Suprapubic skin (tissue), 4 donors: Measurements from ENCODE around the gene UTRN. TPM values are rescaled to one million over a fixed set of nuclear protein-coding genes. Genes with fewer than 3 reads are reported as not detected.

Source experiments
- DNase-seq, 2 donors: peaks; one replicate each; pipeline ENCODE4 v3.0.0-alpha.2; 2019; ENCODE audit warnings: low spot score in 2 of 2
- H3K27ac ChIP-seq: fragments of 200-600 bp; sonication (generic); one replicate; pipeline ENCODE4 v1.5.1; 2019
- H3K27me3 ChIP-seq: fragments of 200-600 bp; sonication (generic); one replicate; pipeline ENCODE4 v1.5.1; 2019
- H3K36me3 ChIP-seq: fragments of 200-600 bp; sonication (generic); one replicate; pipeline ENCODE4 v1.5.1; 2019
- H3K4me1 ChIP-seq: fragments of 200-600 bp; sonication (generic); one replicate; pipeline ENCODE4 v1.5.1; 2019
- H3K4me3 ChIP-seq: fragments of 200-600 bp; sonication (generic); one replicate; pipeline ENCODE4 v1.5.1; 2019; ENCODE audit warnings: mild to moderate bottlenecking
- H3K9me3 ChIP-seq: fragments of 200-600 bp; sonication (generic); one replicate; pipeline ENCODE4 v1.5.1; 2019
- EP300 ChIP-seq: sonication (generic); formaldehyde crosslinking; IDR thresholded peaks from one replicate; pipeline ENCODE4 v1.6.1; 2017; ENCODE audit warnings: antibody characterized with exemption
- POLR2A ChIP-seq, 2 donors: fragments of 450-650 bp; IDR thresholded peaks; one replicate each; pipeline ENCODE4 v1.6.1; 2017; ENCODE audit warnings: antibody characterized with exemption in 2 of 2, mild to moderate bottlenecking in 2 of 2, moderate library complexity in 2 of 2
- POLR2AphosphoS5 ChIP-seq, 3 donors: sonication (generic); formaldehyde crosslinking; IDR thresholded peaks; one replicate each; pipeline ENCODE4 v1.6.1; 2017; ENCODE audit warnings: antibody characterized with exemption in 3 of 3
- WGBS: methylation state at CpG from one replicate; pipeline ENCODE4 v1.1.5; 2018; 5-methylcytosine and 5-hydroxymethylcytosine counted together
- total RNA-seq, 4 donors: library from RNA; depleted of rRNA; stranded (reverse); fragments of >200 nt; gene quantifications; one replicate each; pipeline ENCODE4 v1.1.0, GENCODE V29; 2016
- TF ChIP-seq, protein P1 (sequence below), 2 donors: fragments of 200-600 bp in 1 of 2; fragments of 450-650 bp in 1 of 2; sonication (generic) in 1 of 2; IDR thresholded peaks; one replicate each; pipeline ENCODE4 v1.5.1; 2016 to 2019; ENCODE audit warnings: antibody characterized with exemption in 2 of 2, mild to moderate bottlenecking in 1 of 2, moderate library complexity in 1 of 2

Gene UTRN
- total RNA-seq, 4 donors from 2014 or later, result 76.1 to 147 (median 93.1) TPM

DNA sequence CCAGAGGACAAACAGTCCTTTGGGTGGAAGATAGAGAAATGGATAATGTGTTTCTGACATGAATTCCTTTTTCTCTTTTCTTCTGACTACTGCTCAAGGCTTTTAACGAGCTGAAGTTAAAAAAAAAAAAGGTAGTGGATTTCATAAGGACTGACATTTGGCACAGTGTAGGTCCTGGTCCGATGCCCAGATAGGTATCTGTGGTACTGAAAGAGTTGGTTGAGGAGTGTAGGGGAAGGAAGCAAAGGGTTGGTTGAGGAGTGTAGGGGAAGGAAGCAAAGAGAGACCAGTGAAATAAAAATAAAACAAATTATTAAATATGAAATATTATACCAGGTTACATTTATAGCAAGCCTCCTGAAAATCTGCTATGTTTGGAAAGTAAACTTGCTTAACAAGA is 11.8 kb downstream of the UTRN start:
- TF ChIP-seq POLR2A (IDR thresholded peaks at IDR 0.05), result no peak
- no peak for TF ChIP-seq EP300
- TF ChIP-seq, protein P1, sequence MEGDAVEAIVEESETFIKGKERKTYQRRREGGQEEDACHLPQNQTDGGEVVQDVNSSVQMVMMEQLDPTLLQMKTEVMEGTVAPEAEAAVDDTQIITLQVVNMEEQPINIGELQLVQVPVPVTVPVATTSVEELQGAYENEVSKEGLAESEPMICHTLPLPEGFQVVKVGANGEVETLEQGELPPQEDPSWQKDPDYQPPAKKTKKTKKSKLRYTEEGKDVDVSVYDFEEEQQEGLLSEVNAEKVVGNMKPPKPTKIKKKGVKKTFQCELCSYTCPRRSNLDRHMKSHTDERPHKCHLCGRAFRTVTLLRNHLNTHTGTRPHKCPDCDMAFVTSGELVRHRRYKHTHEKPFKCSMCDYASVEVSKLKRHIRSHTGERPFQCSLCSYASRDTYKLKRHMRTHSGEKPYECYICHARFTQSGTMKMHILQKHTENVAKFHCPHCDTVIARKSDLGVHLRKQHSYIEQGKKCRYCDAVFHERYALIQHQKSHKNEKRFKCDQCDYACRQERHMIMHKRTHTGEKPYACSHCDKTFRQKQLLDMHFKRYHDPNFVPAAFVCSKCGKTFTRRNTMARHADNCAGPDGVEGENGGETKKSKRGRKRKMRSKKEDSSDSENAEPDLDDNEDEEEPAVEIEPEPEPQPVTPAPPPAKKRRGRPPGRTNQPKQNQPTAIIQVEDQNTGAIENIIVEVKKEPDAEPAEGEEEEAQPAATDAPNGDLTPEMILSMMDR (IDR thresholded peaks at IDR 0.05), result no peak
- TF ChIP-seq POLR2AphosphoS5 (IDR thresholded peaks at IDR 0.05), result no peak
- DNase-seq, result no peak
- Histone ChIP-seq H3K4me3 (no peak overlapping the region), H3K36me3 (no peaks in the 10 kb centered on the region), H3K4me1 (peaks cover 41% of the 10 kb centered on the region), H3K27me3 (no peaks in the 10 kb centered on the region), H3K9me3 (no peaks in the 10 kb centered on the region), H3K27ac (peak overlapping the region; percentile 62)
- 24% methylated on average over 2 of the region's 2 CpGs for WGBS

DNA sequence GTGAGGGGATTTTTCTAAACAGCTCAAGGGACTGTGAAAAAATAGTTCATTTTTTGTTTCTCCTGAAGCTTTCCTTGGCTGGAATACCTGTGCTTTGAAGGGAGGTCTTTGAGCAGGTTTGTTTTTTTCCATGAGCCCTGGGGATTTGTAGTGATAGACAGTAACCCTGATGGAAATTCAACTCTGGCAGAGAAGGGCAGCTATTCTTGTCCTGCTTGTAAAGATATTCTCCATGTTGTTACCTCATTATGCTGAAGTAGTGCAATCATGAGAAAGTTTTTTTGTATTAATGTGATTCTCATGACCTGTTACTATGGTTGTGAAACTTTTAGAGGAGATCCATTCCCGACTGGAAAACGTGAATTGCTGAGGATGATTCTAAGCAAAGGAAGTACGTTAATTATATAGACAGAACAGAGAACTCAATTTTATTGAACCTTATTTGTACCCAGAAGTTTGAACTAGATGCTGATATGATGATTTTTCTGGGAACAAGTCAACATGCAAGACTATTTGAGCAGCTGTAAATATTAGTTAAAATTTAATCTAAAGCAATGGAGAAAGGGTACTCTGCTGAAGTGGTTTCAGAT is 12.5 kb downstream of the UTRN start:
- Histone ChIP-seq H3K27me3 (no peaks in the 10 kb centered on the region), H3K4me1 (peaks cover 40% of the 10 kb centered on the region), H3K4me3 (no peak overlapping the region), H3K36me3 (no peaks in the 10 kb centered on the region), H3K9me3 (no peaks in the 10 kb centered on the region), H3K27ac (peak overlapping the region; percentile 62)
- DNase-seq, result no peak
- TF ChIP-seq POLR2AphosphoS5 (IDR thresholded peaks at IDR 0.05) (no peak), EP300 (no peak)
- TF ChIP-seq, protein P1 (IDR thresholded peaks at IDR 0.05), result no peak
- 42% methylated on average over 3 of the region's 3 CpGs for WGBS

DNA sequence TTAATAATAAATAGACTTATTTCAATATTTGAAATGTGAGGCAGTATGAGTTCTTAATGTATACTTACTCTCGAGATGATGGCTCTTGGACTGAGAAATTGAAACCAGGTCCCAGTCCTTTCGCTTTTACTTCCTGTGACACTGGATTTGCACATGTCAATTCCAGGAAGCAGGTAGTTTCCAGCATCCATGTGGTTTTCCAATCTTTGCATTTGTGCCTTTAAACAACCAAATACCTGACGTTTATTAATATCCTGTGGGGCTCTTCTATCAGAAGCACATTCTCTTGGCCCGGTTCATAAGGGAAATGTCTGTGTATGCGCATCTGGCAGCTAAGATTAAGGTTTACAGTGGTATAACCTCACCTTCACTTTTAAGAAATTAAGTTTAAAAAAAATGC is 13.1 kb downstream of the UTRN start:
- WGBS, result 73% methylated on average over 5 of the region's 5 CpGs
- no peak overlapping the region for H3K4me3 ChIP-seq

DNA sequence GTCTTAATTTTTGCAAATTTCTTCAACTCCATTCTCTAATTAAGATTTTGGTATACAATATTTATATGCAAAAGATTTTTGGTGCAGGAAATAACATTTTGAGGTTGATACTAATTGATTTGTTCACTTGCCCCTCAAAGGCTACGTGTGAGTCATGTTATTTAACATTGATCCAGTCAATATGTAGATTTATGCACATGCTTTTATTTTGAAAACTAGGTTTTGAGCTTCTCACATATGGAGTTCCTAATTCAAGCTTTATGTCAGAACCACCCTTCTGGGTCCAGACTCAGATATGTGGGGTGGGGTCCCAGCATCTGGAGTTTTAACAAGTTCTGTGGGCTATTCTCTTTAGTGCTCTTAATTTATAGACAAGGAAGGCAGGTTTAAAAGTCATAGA is 13.8 kb downstream of the UTRN start:
- no peak for DNase-seq
- Histone ChIP-seq H3K27me3 (no peaks in the 10 kb centered on the region), H3K36me3 (no peaks in the 10 kb centered on the region), H3K27ac (no peak overlapping the region), H3K4me3 (no peak overlapping the region), H3K4me1 (peaks cover 31% of the 10 kb centered on the region), H3K9me3 (no peaks in the 10 kb centered on the region)
- TF ChIP-seq POLR2A (IDR thresholded peaks at IDR 0.05), result no peak
- no peak for TF ChIP-seq POLR2AphosphoS5 (IDR thresholded peaks at IDR 0.05)
- TF ChIP-seq, protein P1 (IDR thresholded peaks at IDR 0.05), result no peak
- TF ChIP-seq EP300, result no peak
- 100% methylated on average over 1 of the region's 1 CpG for whole genome bisulfite sequencing

More for the DNA sequence above, 13.1 kb downstream of the UTRN start:
- Histone ChIP-seq H3K9me3 (no peaks in the 10 kb centered on the region), H3K27me3 (no peaks in the 10 kb centered on the region), H3K4me1 (peaks cover 36% of the 10 kb centered on the region), H3K27ac (no peak overlapping the region), H3K36me3 (no peaks in the 10 kb centered on the region)
- TF ChIP-seq POLR2A (IDR thresholded peaks at IDR 0.05), result no peak
- TF ChIP-seq, protein P1 (IDR thresholded peaks at IDR 0.05), result no peak
- TF ChIP-seq EP300, result no peak
- no peak for TF ChIP-seq POLR2AphosphoS5 (IDR thresholded peaks at IDR 0.05)
- no peak for DNase-seq

DNA sequence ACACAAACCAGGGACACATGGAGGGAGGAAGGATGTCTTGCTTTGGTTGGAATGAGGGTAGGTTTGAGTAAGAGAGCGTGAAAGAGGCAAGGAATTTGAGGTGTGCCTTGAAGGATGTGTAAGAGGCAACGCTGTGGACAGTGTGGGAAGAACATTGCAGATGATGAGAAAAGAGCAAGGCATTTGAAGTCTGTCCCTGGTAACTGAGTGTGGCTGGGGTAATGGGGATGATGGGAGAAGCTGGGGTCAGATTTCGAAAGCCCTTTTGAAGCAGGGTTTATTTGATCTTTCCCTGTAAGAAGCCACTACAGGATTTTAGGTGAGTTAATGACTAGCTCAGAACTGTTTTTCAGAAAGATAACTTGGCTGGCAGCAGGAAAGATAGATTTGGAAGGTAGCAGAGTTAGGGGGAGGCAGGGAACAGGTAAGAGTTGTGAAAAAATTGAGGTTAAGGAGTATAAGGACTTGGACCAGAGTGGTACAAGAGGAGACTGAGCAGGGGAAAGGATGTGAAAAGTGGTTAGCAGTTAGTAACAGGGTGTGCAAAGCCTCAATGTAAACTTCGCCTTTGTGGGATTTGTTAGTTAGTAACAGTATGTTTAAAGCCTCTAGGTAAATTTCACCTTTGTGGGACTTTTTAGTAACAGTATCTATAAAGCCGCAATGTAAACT is 17.7 kb downstream of the UTRN start:
- 97% methylated on average over 5 of the region's 5 CpGs for WGBS

More for the DNA sequence above, 17.7 kb downstream of the UTRN start:
- no peak for TF ChIP-seq EP300
- no peak for TF ChIP-seq POLR2AphosphoS5 (IDR thresholded peaks at IDR 0.05)
- TF ChIP-seq, protein P1 (IDR thresholded peaks at IDR 0.05), result no peak
- TF ChIP-seq POLR2A (IDR thresholded peaks at IDR 0.05), result no peak
- Histone ChIP-seq H3K36me3 (no peaks in the 10 kb centered on the region), H3K9me3 (no peaks in the 10 kb centered on the region), H3K27ac (no peak overlapping the region), H3K27me3 (no peaks in the 10 kb centered on the region), H3K4me1 (peaks cover 13% of the 10 kb centered on the region), H3K4me3 (no peak overlapping the region)
- no peak for DNase-seq
